GM12878 (cell line): ENCODE results near the gene PPM1J. TPM values are rescaled to one million over a fixed set of nuclear protein-coding genes. Genes with fewer than 3 reads are reported as not detected.

Source experiments
- ATAC-seq: fragments of 200-7000 bp; cut with Tn5 transposase; 3 replicates; pipeline ENCODE4 v1.9.1; 2020; ENCODE audit warnings: mild to moderate bottlenecking, moderate library complexity
- Bru-seq: library from RNA; stranded (reverse); fragments of 400-500 nt; gene quantifications from one replicate; lab custom pipeline; 2021; lab: Mats Ljungman, UMichigan
- BruChase-seq, 2 experiments: library from RNA; stranded (reverse); fragments of 400-500 nt; gene quantifications; one replicate each; lab custom pipeline; 2021; lab: Mats Ljungman, UMichigan
- BruUV-seq: library from RNA; stranded (reverse); fragments of 400-500 nt; replicated peaks from 2 replicates; lab custom pipeline; 2021; lab: Mats Ljungman, UMichigan
- CTCF ChIA-PET: fragments of 300-600 bp; sonication (Branson Sonifier 250); formaldehyde crosslinking; extraction: SDS; loops from one replicate; lab custom pipeline; 2021; ENCODE audit warnings: inconsistent platforms; lab: Yijun Ruan, JAX
- POLR2A ChIA-PET: fragments of 350-600 bp; formaldehyde crosslinking; extraction: SDS; loops from one replicate; lab custom pipeline; 2021; ENCODE audit warnings: inconsistent platforms; lab: Charles Lee
- RAD21 ChIA-PET: fragments of 300-600 bp; sonication (Branson Sonifier 250); formaldehyde crosslinking; loops from one replicate; lab custom pipeline; 2023; ENCODE audit warnings: antibody characterized with exemption; ENCODE audit not compliant: unreplicated experiment; lab: Charles Lee
- SMC1A ChIA-PET: fragments of 300-600 bp; sonication (Branson Sonifier 250); formaldehyde crosslinking; loops from one replicate; lab custom pipeline; 2023; ENCODE audit not compliant: unreplicated experiment, uncharacterized antibody; lab: Charles Lee
- DNase-seq: peaks from one replicate; pipeline ENCODE4 v3.0.0-alpha.2; 2011; ENCODE audit warnings: low read depth, low spot score
- FAIRE-seq: peaks from 3 replicates; lab custom pipeline; 2011; peaks lifted over from hg19 to GRCh38; lab: Jason Lieb, UNC
- H2AFZ ChIP-seq: 2 replicates; pipeline ENCODE4 v1.6.0; 2011; ENCODE audit warnings: low read depth, low read length, control low read depth; ENCODE audit not compliant: control insufficient read depth
- H3K27ac ChIP-seq: 2 replicates; pipeline ENCODE4 v1.5.1; 2011; ENCODE audit warnings: control low read depth; ENCODE audit not compliant: control insufficient read depth, insufficient read depth
- H3K27me3 ChIP-seq, 2 experiments: replicated peaks in 1 of 2; 2 replicates each; pipeline versions ENCODE4 v1.6.0 to v1.6.1; 2011; ENCODE audit warnings: low read length in 1 of 2; ENCODE audit not compliant: control insufficient read depth in 2 of 2, insufficient read depth in 2 of 2
- H3K36me3 ChIP-seq, 2 experiments: 2 replicates each; pipeline ENCODE4 v1.5.1; 2011; ENCODE audit warnings: low read length in 1 of 2; ENCODE audit not compliant: control insufficient read depth in 2 of 2, insufficient read depth in 2 of 2
- H3K4me1 ChIP-seq: 2 replicates; pipeline ENCODE4 v1.6.1; 2011; ENCODE audit warnings: mild to moderate bottlenecking, low read length, moderate library complexity, mixed read lengths; ENCODE audit not compliant: control insufficient read depth, insufficient read depth
- H3K4me2 ChIP-seq: 2 replicates; pipeline ENCODE4 v1.6.0; 2011; ENCODE audit warnings: control low read depth; ENCODE audit not compliant: control insufficient read depth, insufficient read depth
- H3K4me3 ChIP-seq: fragments of 200-600 bp; sonication (generic); 2 replicates; pipeline ENCODE4 v1.5.1; 2016
- H3K79me2 ChIP-seq: 2 replicates; pipeline ENCODE4 v1.6.0; 2011; ENCODE audit warnings: low read length; ENCODE audit not compliant: control insufficient read depth, insufficient read depth
- H3K9ac ChIP-seq: 2 replicates; pipeline ENCODE4 v1.8.0; 2011; ENCODE audit warnings: low read length, control low read depth, mixed read lengths; ENCODE audit not compliant: control insufficient read depth, insufficient read depth
- H3K9me3 ChIP-seq: replicated peaks from 3 replicates; pipeline ENCODE4 v1.5.1; 2011; ENCODE audit warnings: mild to moderate bottlenecking, low read length; ENCODE audit not compliant: control insufficient read depth, insufficient read depth
- H4K20me1 ChIP-seq: 2 replicates; pipeline ENCODE4 v1.6.0; 2011; ENCODE audit not compliant: control insufficient read depth, insufficient read depth
- BHLHE40 ChIP-seq, 2 experiments: fragments of 450-650 bp in 1 of 2; IDR thresholded peaks; 2 replicates each; pipeline ENCODE4 v1.6.1; 2011 to 2017; ENCODE audit warnings: low read depth in 2 of 2, borderline replicate concordance in 1 of 2, improper control_type of control experiment in 1 of 2, low read length in 1 of 2, mild to moderate bottlenecking in 1 of 2
- CHD2 ChIP-seq: IDR thresholded peaks from 2 replicates; pipeline ENCODE4 v1.6.1; 2011; ENCODE audit warnings: low read depth, low read length, improper control_type of control experiment, borderline replicate concordance
- EGR1 ChIP-seq, 2 experiments: IDR thresholded peaks; 1 replicate in 1 of 2; 2 replicates in 1 of 2; pipeline ENCODE4 v1.6.1; 2011 to 2012; ENCODE audit warnings: low read depth in 2 of 2, low read length in 2 of 2, borderline replicate concordance in 1 of 2, mild to moderate bottlenecking in 1 of 2, moderate library complexity in 1 of 2
- HDGF ChIP-seq: fragments of 450-650 bp; IDR thresholded peaks from 2 replicates; pipeline ENCODE4 v1.6.1; 2016; ENCODE audit warnings: antibody characterized with exemption
- MXI1 ChIP-seq: fragments of 150-350 bp; IDR thresholded peaks from 2 replicates; pipeline ENCODE4 v1.6.1; 2011; ENCODE audit warnings: low read depth, mild to moderate bottlenecking, inconsistent platforms, low read length, improper control_type of control experiment
- NBN ChIP-seq: fragments of 450-650 bp; IDR thresholded peaks from 2 replicates; pipeline ENCODE4 v1.6.1; 2016
- NFYA ChIP-seq: IDR thresholded peaks from 2 replicates; pipeline ENCODE4 v1.6.1; 2011; ENCODE audit warnings: low read depth, mild to moderate bottlenecking, low read length, improper control_type of control experiment, borderline replicate concordance
- SIN3A ChIP-seq: IDR thresholded peaks from 2 replicates; pipeline ENCODE4 v1.6.1; 2012; ENCODE audit warnings: low read depth, low read length, improper control_type of control experiment
- TBL1XR1 ChIP-seq: IDR thresholded peaks from 2 replicates; pipeline ENCODE4 v1.6.1; 2012; ENCODE audit warnings: low read depth, low read length, improper control_type of control experiment
- ZNF274 ChIP-seq: IDR thresholded peaks from one replicate; pipeline ENCODE4 v1.8.0; 2011; ENCODE audit not compliant: insufficient read length, insufficient read depth
- WGBS: methylation state at CpG from one replicate; pipeline ENCODE4 v1.1.6; 2016; ENCODE audit warnings: low lambda C conversion rate; ENCODE audit not compliant: insufficient replicate concordance, insufficient coverage; ENCODE audit errors: missing lambda C conversion rate; 5-methylcytosine and 5-hydroxymethylcytosine counted together
- in situ Hi-C: fragments of 300-500 bp; cut with MboI; formaldehyde crosslinking; loops from 9 replicates; pipeline ENCODE4 v1.14.3; 2018; ENCODE audit warnings: mixed read lengths
- intact Hi-C: fragments of 100-400 bp; cut with micrococcal nuclease; formaldehyde crosslinking; loops from one replicate; pipeline ENCODE4 v1.14.2; 2022; ENCODE audit not compliant: unreplicated experiment
- long read RNA-seq, 2 experiments: library from polyadenylated mRNA; unstranded; transcript quantifications; one replicate each; pipeline ENCODE4 v2.0.0, GENCODE V29; 2019 to 2020
- polyA minus RNA-seq, 3 experiments: library from RNA; depleted of rRNA, polyadenylated mRNA; stranded (reverse); fragments of >200 nt; gene quantifications; 2 replicates each; pipeline ENCODE4 v1.2.3, GENCODE V29; 2011
- polyA plus RNA-seq, 11 experiments: library from polyadenylated mRNA; depleted of rRNA in 4 of 11; unstranded in 6 of 11; stranded (reverse) in 5 of 11; fragments of >200 nt; fragmentation: Nextera tagmentation in 4 of 11; fragmentation: Illumina TruSeq in 1 of 11; extraction: Ambion mirVana in 4 of 11; extraction: Trizol in 1 of 11; gene quantifications; 1 replicate in 1 of 11; 2 replicates in 10 of 11; pipeline versions ENCODE4 v1.2.1 to v1.2.3, GENCODE V29; 2011 to 2016; ENCODE audit warnings: inconsistent platforms in 2 of 11, missing spikeins in 2 of 11, low read depth in 1 of 11
- total RNA-seq, 4 experiments: library from RNA; depleted of rRNA in 3 of 4; stranded (reverse); fragments of >200 nt in 3 of 4; fragmentation: Illumina TruSeq in 1 of 4; extraction: Trizol in 1 of 4; gene quantifications; 2 replicates each; pipeline versions ENCODE4 v1.2.1 to v1.2.3, GENCODE V29; 2013 to 2021
- TF ChIP-seq, protein P1 (sequence below): fragments of 450-650 bp; IDR thresholded peaks from 2 replicates; pipeline ENCODE4 v1.6.1; 2016; ENCODE audit warnings: mild to moderate bottlenecking
- TF ChIP-seq, protein P2 (sequence below): fragments of 450-650 bp; IDR thresholded peaks from 2 replicates; pipeline ENCODE4 v1.6.1; 2017; ENCODE audit warnings: mild to moderate bottlenecking

The PPM1J gene, protein sequence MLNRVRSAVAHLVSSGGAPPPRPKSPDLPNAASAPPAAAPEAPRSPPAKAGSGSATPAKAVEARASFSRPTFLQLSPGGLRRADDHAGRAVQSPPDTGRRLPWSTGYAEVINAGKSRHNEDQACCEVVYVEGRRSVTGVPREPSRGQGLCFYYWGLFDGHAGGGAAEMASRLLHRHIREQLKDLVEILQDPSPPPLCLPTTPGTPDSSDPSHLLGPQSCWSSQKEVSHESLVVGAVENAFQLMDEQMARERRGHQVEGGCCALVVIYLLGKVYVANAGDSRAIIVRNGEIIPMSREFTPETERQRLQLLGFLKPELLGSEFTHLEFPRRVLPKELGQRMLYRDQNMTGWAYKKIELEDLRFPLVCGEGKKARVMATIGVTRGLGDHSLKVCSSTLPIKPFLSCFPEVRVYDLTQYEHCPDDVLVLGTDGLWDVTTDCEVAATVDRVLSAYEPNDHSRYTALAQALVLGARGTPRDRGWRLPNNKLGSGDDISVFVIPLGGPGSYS
- total RNA-seq (2013; cell fraction: nucleolus; rRNA removed) = 0.56 and 0.69 TPM in 2 replicates
- total RNA-seq (2014; rRNA removed) (0.76 and 1.4 TPM in 2 replicates), total RNA-seq (2014; rRNA removed; fragmentation: Illumina TruSeq; extraction: Trizol) (0.32 and 0.45 TPM in 2 replicates), total RNA-seq (2021) (0.59 and 1.5 TPM in 2 replicates), polyA plus RNA-seq (2011; rRNA removed) (0.88 and 1.6 TPM in 2 replicates), polyA plus RNA-seq (2014; fragmentation: Illumina TruSeq; extraction: Trizol) (0.19 and 0.71 TPM in 2 replicates), polyA plus RNA-seq (2014; fragmentation: Nextera tagmentation; extraction: Ambion mirVana) (under 1 TPM in 1 of 2 experiments, not detected in 1; 0.07 TPM), polyA plus RNA-seq (2014; rRNA removed) (1.3 and 1.8 TPM in 2 replicates), polyA plus RNA-seq (2016; fragmentation: Nextera tagmentation; extraction: Ambion mirVana) (under 1 TPM; 0.25 to 0.34 TPM), polyA minus RNA-seq (2011; rRNA and poly(A)+ RNA removed) (1.1 and 1.2 TPM in 2 replicates), Bru-seq, nascent RNA (percentile 27 among the genes with signal in this experiment), BruChase-seq, experiment 1, labeled RNA remaining after a 6-hour chase (percentile 27 among the genes with signal in this experiment), BruChase-seq, experiment 2, labeled RNA remaining after a 2-hour chase (percentile 32 among the genes with signal in this experiment)
- 0.47 TPM for polyA plus RNA-seq (2011; ENCODE audit: low read depth)
- 2.2 and 2.3 TPM in 2 replicates for polyA plus RNA-seq (2011; cell fraction: cytosol; rRNA removed)
- 5.5 and 7.0 TPM in 2 replicates for polyA plus RNA-seq (2011; cell fraction: nucleus; rRNA removed)
- polyA plus RNA-seq (2012) = 0.72 and 0.80 TPM in 2 replicates
- 0.94 TPM in 1 of 2 replicates, not detected in the other for polyA minus RNA-seq (2011; cell fraction: cytosol; rRNA and poly(A)+ RNA removed)
- polyA minus RNA-seq (2011; cell fraction: nucleus; rRNA and poly(A)+ RNA removed) = 0.85 and 1.1 TPM in 2 replicates
- long read RNA-seq, experiment 1 = 0 reads
- long read RNA-seq, experiment 2 = 0 reads

DNA sequence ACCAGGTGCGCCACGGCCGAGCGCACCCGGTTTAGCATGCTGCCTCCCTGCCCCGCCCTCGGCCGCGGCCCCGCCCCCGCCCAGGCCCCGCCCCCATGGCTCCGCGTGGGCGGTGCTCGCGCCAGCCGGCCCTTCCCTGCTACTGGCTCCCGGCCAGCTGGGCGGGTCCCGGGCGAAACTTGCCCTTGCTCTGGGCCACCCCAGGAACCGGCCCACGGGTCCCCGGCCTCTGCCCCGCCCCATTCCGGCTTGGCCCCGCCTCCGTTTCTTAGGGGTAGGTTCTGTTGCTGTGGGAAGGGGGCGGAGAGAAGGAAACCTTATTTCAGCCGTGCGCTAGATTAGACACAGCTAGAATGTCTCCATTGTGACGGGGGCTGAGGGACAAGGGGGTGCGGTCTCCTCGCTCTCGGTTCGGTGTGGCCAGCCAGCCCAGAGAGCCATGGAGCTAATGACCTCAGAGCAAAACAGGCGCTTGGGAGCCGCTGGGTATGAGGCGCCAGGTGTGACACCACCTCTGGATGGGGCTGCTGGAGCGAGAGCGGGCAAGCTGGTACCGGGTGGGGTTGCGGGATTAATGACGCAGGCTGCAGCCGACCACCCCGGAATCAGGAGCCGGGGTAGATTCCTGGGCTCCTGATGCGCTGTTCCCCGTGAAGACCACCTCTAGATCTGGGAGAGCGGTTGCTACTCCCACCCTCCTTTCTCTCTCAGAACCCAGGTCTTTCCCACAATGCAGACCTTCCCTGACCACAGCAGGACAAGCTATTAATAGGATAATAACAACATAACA, at the start of gene PPM1J:
PPM1J (minus strand) TSS at position 69 of the 790 bp plus-strand sequence; CDS start at position 38, 31 bp downstream.
- TF ChIP-seq HDGF (peak; percentile 67), BHLHE40 (IDR thresholded peaks at IDR 0.05; ENCODE audit: borderline replicate concordance in 1 of 2, low read depth in 2 of 2, low read length in 1 of 2) (no peak; a peak in 1 of 4 replicates), NFYA (no peak), CHD2 (0 out of 2 replicates have a peak, but pooled peaks have one; percentile 52), EGR1 (IDR thresholded peaks at IDR 0.05; ENCODE audit: borderline replicate concordance in 1 of 2, low read depth in 2 of 2, low read length in 2 of 2) (peak in 1 of 2 experiments; percentile 70; a peak in 2 of 3 replicates), ZNF274 (no peak), NBN (0 out of 2 replicates have a peak, but pooled peaks have one; percentile 15), MXI1 (peak; percentile 46; the same call in 1 of the 2 replicates), TBL1XR1 (no peak), SIN3A (peak; percentile 57; the same call in 1 of the 2 replicates)
- TF ChIP-seq, protein P1, sequence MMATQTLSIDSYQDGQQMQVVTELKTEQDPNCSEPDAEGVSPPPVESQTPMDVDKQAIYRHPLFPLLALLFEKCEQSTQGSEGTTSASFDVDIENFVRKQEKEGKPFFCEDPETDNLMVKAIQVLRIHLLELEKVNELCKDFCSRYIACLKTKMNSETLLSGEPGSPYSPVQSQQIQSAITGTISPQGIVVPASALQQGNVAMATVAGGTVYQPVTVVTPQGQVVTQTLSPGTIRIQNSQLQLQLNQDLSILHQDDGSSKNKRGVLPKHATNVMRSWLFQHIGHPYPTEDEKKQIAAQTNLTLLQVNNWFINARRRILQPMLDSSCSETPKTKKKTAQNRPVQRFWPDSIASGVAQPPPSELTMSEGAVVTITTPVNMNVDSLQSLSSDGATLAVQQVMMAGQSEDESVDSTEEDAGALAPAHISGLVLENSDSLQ = peak; percentile 74
- TF ChIP-seq, protein P2, sequence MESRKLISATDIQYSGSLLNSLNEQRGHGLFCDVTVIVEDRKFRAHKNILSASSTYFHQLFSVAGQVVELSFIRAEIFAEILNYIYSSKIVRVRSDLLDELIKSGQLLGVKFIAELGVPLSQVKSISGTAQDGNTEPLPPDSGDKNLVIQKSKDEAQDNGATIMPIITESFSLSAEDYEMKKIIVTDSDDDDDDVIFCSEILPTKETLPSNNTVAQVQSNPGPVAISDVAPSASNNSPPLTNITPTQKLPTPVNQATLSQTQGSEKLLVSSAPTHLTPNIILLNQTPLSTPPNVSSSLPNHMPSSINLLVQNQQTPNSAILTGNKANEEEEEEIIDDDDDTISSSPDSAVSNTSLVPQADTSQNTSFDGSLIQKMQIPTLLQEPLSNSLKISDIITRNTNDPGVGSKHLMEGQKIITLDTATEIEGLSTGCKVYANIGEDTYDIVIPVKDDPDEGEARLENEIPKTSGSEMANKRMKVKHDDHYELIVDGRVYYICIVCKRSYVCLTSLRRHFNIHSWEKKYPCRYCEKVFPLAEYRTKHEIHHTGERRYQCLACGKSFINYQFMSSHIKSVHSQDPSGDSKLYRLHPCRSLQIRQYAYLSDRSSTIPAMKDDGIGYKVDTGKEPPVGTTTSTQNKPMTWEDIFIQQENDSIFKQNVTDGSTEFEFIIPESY = no peak
- Histone ChIP-seq H3K79me2 (no peaks in the 10 kb centered on the region), H3K27me3 (peaks cover 0 to 3% of the 10 kb centered on the region in 2 experiments; a peak in 1 of 4 replicates), H3K27ac (no peak within 1 kb of the TSS), H4K20me1 (0 out of 2 replicates have a peak, but pooled peaks cover 3% of the 10 kb centered on the region), H3K4me1 (peaks cover 22% of the 10 kb centered on the region), H3K36me3 (no peaks in the 10 kb centered on the region), H2AFZ (peak within 1 kb of the TSS; percentile 79), H3K9me3 (no peaks in the 10 kb centered on the region), H3K9ac (peak within 1 kb of the TSS; percentile 31; the same call in 1 of the 2 replicates), H3K4me3 (peak within 1 kb of the TSS; percentile 79), H3K4me2 (peak within 1 kb of the TSS; percentile 98)
- SMC1A ChIA-PET = interaction anchor here (0.6 to 8.7 kb wide), 19 partner anchors 11 to 357 kb away, joined by 3 to 178 read pairs (median 6); partner anchors contain the start of genes LRIG2, MOV10 and ST7L
- ATAC-seq (peak; percentile 87), FAIRE-seq (peak; percentile 86), DNase-seq (peak; percentile 60)
- intact Hi-C loops = loop anchor here (1.0 to 10.0 kb wide), 10 partner anchors 89 to 962 kb away; partner anchors contain the start of genes CAPZA1, LRIG2, MAGI3 and SLC16A1
- in situ Hi-C loops = loop anchor here (5.0 kb wide), 2 partner anchors 92 to 327 kb away; no protein-coding TSS in a partner anchor
- CTCF ChIA-PET = interaction anchor here (0.6 to 10.8 kb wide), 47 partner anchors 7 to 1096 kb away, joined by 3 to 428 read pairs (median 5); partner anchors contain the start of genes LRIG2, MOV10 and SLC16A1
- 0% methylated on average over 27 of the region's 51 CpGs for WGBS
- POLR2A ChIA-PET = interaction anchor here (0.6 to 1.7 kb wide), 13 partner anchors 11 to 357 kb away, joined by 3 to 9 read pairs (median 5); partner anchors contain the start of genes CAPZA1, CTTNBP2NL, LRIG2 and ST7L
- no TSS peak for BruUV-seq
- RAD21 ChIA-PET = interaction anchor here (0.6 to 8.6 kb wide), 35 partner anchors 11 to 1189 kb away, joined by 3 to 192 read pairs (median 4); partner anchors contain the start of genes AP4B1, CAPZA1, CTTNBP2NL and LRIG2
